PFSK-1 (cell line): ENCODE data around the gene CENPV.

Experiments
- FOXP2 ChIP-seq: optimal IDR thresholded peaks from 2 replicates; pipeline ENCODE3; 2011; ENCODE audit warnings: borderline replicate concordance, control low read depth, inconsistent platforms; ENCODE audit not compliant: insufficient read depth; ENCODE audit errors: extremely low read length, extremely low read depth
- POLR2AphosphoS5 ChIP-seq: IDR thresholded peaks from 2 replicates; pipeline ENCODE4 v1.6.1; 2012; ENCODE audit warnings: low read depth, mild to moderate bottlenecking, control low read depth, low read length, moderate library complexity
- SIN3A ChIP-seq: IDR thresholded peaks from 2 replicates; pipeline ENCODE4 v1.6.1; 2012; ENCODE audit warnings: mild to moderate bottlenecking, low read length, moderate library complexity, borderline replicate concordance; ENCODE audit not compliant: insufficient read depth
- TAF1 ChIP-seq: IDR thresholded peaks from 2 replicates; pipeline ENCODE4 v1.6.1; 2012; ENCODE audit warnings: low read length, control low read depth, borderline replicate concordance; ENCODE audit not compliant: insufficient read depth
- TF ChIP-seq, protein P1 (sequence below), 2 experiments: IDR thresholded peaks; 2 replicates each; pipeline versions ENCODE4 v1.6.1 to v1.8.0; 2011 to 2012; ENCODE audit warnings: low read depth in 2 of 2, low read length in 2 of 2, control low read depth in 1 of 2, inconsistent platforms in 1 of 2, mild to moderate bottlenecking in 1 of 2, moderate library complexity in 1 of 2; ENCODE audit not compliant: insufficient read depth in 1 of 2

DNA sequence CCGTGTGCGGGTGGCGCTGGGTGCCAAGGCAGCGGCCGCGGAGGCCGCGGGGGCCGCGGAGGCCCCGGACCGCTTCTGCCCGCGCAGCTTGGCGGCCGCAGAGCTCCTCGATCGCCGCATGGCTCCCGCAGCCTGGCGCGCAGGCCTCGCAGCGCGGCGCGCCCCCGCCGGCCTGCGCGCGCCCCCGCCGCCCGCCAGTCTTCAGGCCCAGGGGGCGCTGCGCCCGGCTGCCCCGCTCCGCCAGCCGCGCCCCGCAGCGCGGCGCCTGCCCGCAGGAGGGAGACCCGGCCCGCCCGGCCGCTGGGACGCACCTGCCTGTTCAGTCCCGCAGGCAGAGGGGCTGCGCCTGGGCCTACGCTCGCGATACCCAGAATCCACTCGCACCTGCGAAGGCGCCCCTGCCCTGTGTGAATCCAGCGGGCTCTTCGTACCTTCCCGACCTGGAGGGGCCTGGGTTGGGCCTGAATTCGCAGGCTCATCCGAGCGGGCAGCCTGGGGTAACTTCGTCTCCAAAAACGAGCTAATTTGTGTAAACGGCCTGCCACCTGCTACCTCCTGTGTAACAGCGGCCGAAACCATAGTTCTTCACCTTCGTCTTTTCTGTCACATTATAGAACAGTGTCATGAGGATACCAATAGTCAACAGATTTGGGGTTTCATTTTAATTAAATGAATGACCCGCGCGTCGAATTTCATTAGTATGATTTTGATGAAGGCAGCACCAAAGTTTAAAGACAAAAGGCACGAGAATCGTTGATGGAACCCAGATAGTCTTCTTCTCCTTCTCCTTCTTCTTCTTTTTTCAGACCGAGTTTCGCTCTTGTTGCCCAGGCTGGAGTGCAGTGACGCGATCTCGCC lies at the start of gene CENPV:
- TF ChIP-seq POLR2AphosphoS5 (no peak), TAF1 (no peak), SIN3A (no peak), FOXP2 (no peak)
- TF ChIP-seq, protein P1, sequence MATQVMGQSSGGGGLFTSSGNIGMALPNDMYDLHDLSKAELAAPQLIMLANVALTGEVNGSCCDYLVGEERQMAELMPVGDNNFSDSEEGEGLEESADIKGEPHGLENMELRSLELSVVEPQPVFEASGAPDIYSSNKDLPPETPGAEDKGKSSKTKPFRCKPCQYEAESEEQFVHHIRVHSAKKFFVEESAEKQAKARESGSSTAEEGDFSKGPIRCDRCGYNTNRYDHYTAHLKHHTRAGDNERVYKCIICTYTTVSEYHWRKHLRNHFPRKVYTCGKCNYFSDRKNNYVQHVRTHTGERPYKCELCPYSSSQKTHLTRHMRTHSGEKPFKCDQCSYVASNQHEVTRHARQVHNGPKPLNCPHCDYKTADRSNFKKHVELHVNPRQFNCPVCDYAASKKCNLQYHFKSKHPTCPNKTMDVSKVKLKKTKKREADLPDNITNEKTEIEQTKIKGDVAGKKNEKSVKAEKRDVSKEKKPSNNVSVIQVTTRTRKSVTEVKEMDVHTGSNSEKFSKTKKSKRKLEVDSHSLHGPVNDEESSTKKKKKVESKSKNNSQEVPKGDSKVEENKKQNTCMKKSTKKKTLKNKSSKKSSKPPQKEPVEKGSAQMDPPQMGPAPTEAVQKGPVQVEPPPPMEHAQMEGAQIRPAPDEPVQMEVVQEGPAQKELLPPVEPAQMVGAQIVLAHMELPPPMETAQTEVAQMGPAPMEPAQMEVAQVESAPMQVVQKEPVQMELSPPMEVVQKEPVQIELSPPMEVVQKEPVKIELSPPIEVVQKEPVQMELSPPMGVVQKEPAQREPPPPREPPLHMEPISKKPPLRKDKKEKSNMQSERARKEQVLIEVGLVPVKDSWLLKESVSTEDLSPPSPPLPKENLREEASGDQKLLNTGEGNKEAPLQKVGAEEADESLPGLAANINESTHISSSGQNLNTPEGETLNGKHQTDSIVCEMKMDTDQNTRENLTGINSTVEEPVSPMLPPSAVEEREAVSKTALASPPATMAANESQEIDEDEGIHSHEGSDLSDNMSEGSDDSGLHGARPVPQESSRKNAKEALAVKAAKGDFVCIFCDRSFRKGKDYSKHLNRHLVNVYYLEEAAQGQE (IDR thresholded peaks at IDR 0.05; ENCODE audit: insufficient read depth in 1 of 2, low read depth in 2 of 2, low read length in 2 of 2): peak in 1 of 2 experiments; percentile 53; a peak in 2 of 4 replicates
